Mucosa of descending colon (tissue), 3 donors: Measurements from ENCODE around the gene PRM1. TPM values are rescaled to one million over a fixed set of nuclear protein-coding genes. Genes with fewer than 3 reads are reported as not detected.

Experiments used
- ATAC-seq: fragments of 200-7000 bp; cut with Tn5 transposase; one replicate; pipeline ENCODE4 v1.9.1; 2020; ENCODE audit warnings: mild to moderate bottlenecking, moderate library complexity
- DNase-seq, 3 donors: peaks; one replicate each; pipeline ENCODE4 v3.0.0-alpha.2; 2020
- H3K36me3 ChIP-seq: fragments of 200-600 bp; one replicate; pipeline ENCODE4 v1.8.0; 2021; ENCODE audit warnings: low read depth, mild to moderate bottlenecking
- H3K4me1 ChIP-seq: fragments of 200-600 bp; one replicate; pipeline ENCODE4 v1.8.0; 2021; ENCODE audit warnings: low read depth, mild to moderate bottlenecking
- H3K4me3 ChIP-seq: fragments of 200-600 bp; one replicate; pipeline ENCODE4 v1.8.0; 2021; ENCODE audit warnings: mild to moderate bottlenecking
- H3K9me3 ChIP-seq: fragments of 200-600 bp; one replicate; pipeline ENCODE4 v1.8.0; 2021; ENCODE audit warnings: mild to moderate bottlenecking
- CTCF ChIP-seq: fragments of 200-600 bp; IDR thresholded peaks from one replicate; pipeline ENCODE4 v1.8.0; 2022; ENCODE audit warnings: antibody characterized with exemption, mild to moderate bottlenecking
- intact Hi-C, 2 donors: fragments of 100-400 bp; cut with DNase I in 1 of 2; cut with micrococcal nuclease in 1 of 2; formaldehyde crosslinking; loops; one replicate each; pipeline versions ENCODE4 v1.11.0 to v1.11.1; 2022; cut with DNase I, micrococcal nuclease
- microRNA-seq: library from miRNA; unstranded; fragments of <30 nt; microRNA quantifications from one replicate; pipeline ENCODE4, GENCODE V29; 2019
- total RNA-seq, 3 donors: library from RNA; stranded (reverse); fragmentation: NEBNext Ultra II Directional in 2 of 3; extraction: Animal tissue kit (Norgen Biotek cat#: 25700) in 2 of 3; gene quantifications; one replicate each; pipeline versions ENCODE4 v1.2.1 to v1.2.4, GENCODE V29; 2021 to 2023
- donor health status: DM: no; HTN: no; CAD: no; lungs with moderate emphysema.
- donor health status: DM: no; HTN: no; CAD: no.
- donor health status: DM: no; HTN: yes; CAD: no.

PRM1 gene
- total RNA-seq, 3 donors from 2014 or later: not detected

GRCh38 chr16:11232302-11232851 is 48.8 kb downstream of the PRM1 start:
- no peaks in the 10 kb centered on the region for H3K36me3 ChIP-seq
- H3K9me3 ChIP-seq: no peaks in the 10 kb centered on the region
- intact Hi-C loops: no loop called here
- H3K4me1 ChIP-seq: peaks cover 6% of the 10 kb centered on the region
- DNase-seq: no peak
- no peak overlapping the region for H3K4me3 ChIP-seq
- TF ChIP-seq CTCF: no peak
- no peak for ATAC-seq

- ATAC-seq: no peak
- Histone ChIP-seq H3K36me3 (no peaks in the 10 kb centered on the region), H3K9me3 (no peaks in the 10 kb centered on the region), H3K4me1 (peaks cover 6% of the 10 kb centered on the region), H3K4me3 (no peak overlapping the region)
- DNase-seq: no peak
- no peak for TF ChIP-seq CTCF
- intact Hi-C loops: no loop called here
Observed at GRCh38 chr16:11231367-11231970, 49.7 kb downstream of the PRM1 start.

Small RNAs within 50 kb of the gene (microRNA-seq; reads per million reads assigned to microRNA genes)
- not detected for gene MIR548H2

Other genes with a start within 250 kb of the PRM1 start
- gene SOCS1, start 25.1 kb downstream of the PRM1 start, total RNA-seq: 1 to 10 TPM; 4.0 to 6.5 (median 4.1) TPM
- not detected for gene TNP2, start 12.0 kb downstream of the PRM1 start, total RNA-seq
- gene PRM3, start 7.7 kb downstream of the PRM1 start, total RNA-seq: not detected
- gene PRM2, start 4.8 kb downstream of the PRM1 start, total RNA-seq: not detected
- 10 to 100 TPM in 1 of 3 donors, 1 to 10 TPM in 2; 2.1 to 12.1 (median 7.0) TPM for gene RMI2, start 64.1 kb upstream of the PRM1 start, total RNA-seq